H1 (cell line): ENCODE data around the gene SOX10. TPM values are rescaled to one million over a fixed set of nuclear protein-coding genes. Genes with fewer than 3 reads are reported as not detected.

Experiments
- CBX5 ChIP-seq: fragments of 300-800, 300-1000 bp; sonication (generic); IDR thresholded peaks from 2 replicates; pipeline ENCODE4 v1.7.1; 2016; ENCODE audit warnings: antibody characterized with exemption, low read length, low read depth
- SP4 ChIP-seq: IDR thresholded peaks from 2 replicates; pipeline ENCODE4 v1.6.1; 2012; ENCODE audit warnings: low read length, inconsistent platforms
- polyA plus RNA-seq, 7 experiments: library from polyadenylated mRNA; depleted of rRNA in 3 of 7; stranded (reverse) in 5 of 7; unstranded in 2 of 7; fragments of >200 nt in 5 of 7; fragments of 200-250 nt in 2 of 7; gene quantifications; 1 replicate in 5 of 7; 2 replicates in 1 of 7; 4 replicates in 1 of 7; pipeline versions ENCODE4 v1.2.1 to v1.2.3, GENCODE V29; 2011 to 2013; ENCODE audit warnings: missing spikeins in 2 of 7, mixed read lengths in 2 of 7
- total RNA-seq: library from RNA; stranded (reverse); fragmentation: NEBNext Ultra II Directional; extraction: Animal tissue kit (Norgen Biotek cat#: 25700); gene quantifications from 2 replicates; pipeline ENCODE4 v1.2.1, GENCODE V29; 2021

SOX10 gene
- total and polyA plus RNA-seq, 2 of the 8 experiments (the other 6 are each of a cell fraction or from before 2014, with no cell fraction given): 2.7 TPM

DNA sequence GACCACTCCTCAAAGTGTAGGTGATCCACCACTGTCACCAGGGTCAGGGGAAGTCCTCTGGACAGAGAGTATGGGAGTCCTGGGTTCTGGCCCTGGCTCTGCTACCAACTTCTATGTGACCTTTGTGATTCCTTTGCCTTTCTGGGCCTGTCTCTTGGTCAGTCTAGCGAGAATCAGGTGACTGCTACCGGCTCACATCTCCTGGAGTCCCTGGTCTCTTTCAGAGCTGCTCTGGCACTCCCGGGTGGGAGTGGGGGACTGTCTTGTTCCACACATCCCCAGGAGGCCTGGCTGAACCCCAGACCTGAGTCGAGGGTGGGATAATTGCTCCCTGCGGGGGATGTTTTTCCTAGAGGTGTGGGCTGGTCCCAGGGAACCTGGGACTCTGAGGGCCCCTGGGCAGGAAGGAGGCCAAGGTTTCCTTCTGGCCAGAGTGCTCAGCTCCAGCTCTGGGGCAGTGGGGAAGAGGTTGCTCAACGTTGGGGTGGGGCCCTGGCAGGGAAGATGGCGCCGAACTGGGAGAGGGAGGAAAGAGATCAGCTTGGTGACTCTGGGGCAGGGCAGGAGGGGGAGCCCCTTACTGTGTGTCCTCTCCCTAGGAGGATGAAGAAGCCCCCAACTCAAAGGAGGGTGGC is 2.1 kb downstream of the SOX10 start (continued):
- no peak; the same call in 1 of the 2 replicates for TF ChIP-seq SP4
- TF ChIP-seq CBX5: no peak
